ENCODE measurements around the gene ELF5.

DNA sequence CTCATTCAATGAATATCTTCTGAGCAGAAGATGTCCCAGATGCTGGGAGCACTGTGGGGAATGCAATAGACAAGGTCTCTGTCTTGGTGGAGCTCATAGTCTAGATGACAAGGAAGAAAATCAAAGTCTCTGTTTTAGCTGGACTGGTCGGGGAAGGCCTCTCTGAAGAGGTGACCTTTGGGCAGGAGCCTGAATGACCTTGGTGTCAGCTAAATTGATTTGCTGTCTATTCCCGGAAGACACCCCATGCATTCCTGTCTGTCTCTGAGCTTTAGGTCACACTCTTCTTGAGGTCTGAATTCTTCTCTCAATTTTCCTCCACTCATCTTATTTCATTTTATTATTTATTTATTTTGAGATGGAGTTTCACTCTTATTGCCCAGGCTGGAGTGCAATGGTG is 14.5 kb upstream of the ELF5 start:
- TF ChIP-seq POLR2A (IDR thresholded peaks at IDR 0.05): no peak
- TF ChIP-seq, protein P1, sequence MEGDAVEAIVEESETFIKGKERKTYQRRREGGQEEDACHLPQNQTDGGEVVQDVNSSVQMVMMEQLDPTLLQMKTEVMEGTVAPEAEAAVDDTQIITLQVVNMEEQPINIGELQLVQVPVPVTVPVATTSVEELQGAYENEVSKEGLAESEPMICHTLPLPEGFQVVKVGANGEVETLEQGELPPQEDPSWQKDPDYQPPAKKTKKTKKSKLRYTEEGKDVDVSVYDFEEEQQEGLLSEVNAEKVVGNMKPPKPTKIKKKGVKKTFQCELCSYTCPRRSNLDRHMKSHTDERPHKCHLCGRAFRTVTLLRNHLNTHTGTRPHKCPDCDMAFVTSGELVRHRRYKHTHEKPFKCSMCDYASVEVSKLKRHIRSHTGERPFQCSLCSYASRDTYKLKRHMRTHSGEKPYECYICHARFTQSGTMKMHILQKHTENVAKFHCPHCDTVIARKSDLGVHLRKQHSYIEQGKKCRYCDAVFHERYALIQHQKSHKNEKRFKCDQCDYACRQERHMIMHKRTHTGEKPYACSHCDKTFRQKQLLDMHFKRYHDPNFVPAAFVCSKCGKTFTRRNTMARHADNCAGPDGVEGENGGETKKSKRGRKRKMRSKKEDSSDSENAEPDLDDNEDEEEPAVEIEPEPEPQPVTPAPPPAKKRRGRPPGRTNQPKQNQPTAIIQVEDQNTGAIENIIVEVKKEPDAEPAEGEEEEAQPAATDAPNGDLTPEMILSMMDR (IDR thresholded peaks at IDR 0.05): no peak
